Neural crest cell (in vitro differentiated cells): ENCODE results near the gene DBN1. TPM values are rescaled to one million over a fixed set of nuclear protein-coding genes. Genes with fewer than 3 reads are reported as not detected.

Experiments used
- DNase-seq: peaks from one replicate; pipeline ENCODE4 v3.0.0; 2021; ENCODE audit warnings: low read depth, mixed read lengths, low spot score
- H3K27ac Mint-ChIP-seq: one replicate; pipeline ENCODE4 v1.8.0; 2021; ENCODE audit warnings: mild to moderate bottlenecking, mixed read lengths; ENCODE audit not compliant: unreplicated experiment
- H3K27me3 Mint-ChIP-seq: 2 replicates; pipeline ENCODE4 v1.8.0; 2021; ENCODE audit warnings: low read depth, mild to moderate bottlenecking, mixed read lengths
- H3K36me3 Mint-ChIP-seq: 2 replicates; pipeline ENCODE4 v1.8.0; 2021; ENCODE audit warnings: low read depth, mild to moderate bottlenecking, mixed read lengths
- H3K4me1 Mint-ChIP-seq: 2 replicates; pipeline ENCODE4 v1.8.0; 2021; ENCODE audit warnings: mixed read lengths
- H3K4me3 Mint-ChIP-seq: one replicate; pipeline ENCODE4 v1.8.0; 2021; ENCODE audit warnings: mild to moderate bottlenecking, mixed read lengths
- H3K9me3 Mint-ChIP-seq: 2 replicates; pipeline ENCODE4 v1.8.0; 2021; ENCODE audit warnings: mixed read lengths
- CTCF ChIP-seq: fragments of 200-600 bp; sonication (generic); conservative IDR thresholded peaks from 2 replicates; pipeline ENCODE4 v1.5.0; 2021; ENCODE audit warnings: antibody characterized with exemption, mild to moderate bottlenecking
- total RNA-seq: library from RNA; stranded (reverse); gene quantifications from 2 replicates; pipeline ENCODE4 v1.2.1, GENCODE V29; 2021

DBN1 gene
- total RNA-seq, 1 donor from 2014 or later: 410 TPM

GRCh38 chr5:177503351-177504085 is 30.1 kb upstream of the DBN1 start:
- no peak for TF ChIP-seq CTCF
- Mint-ChIP-seq H3K4me1 (peaks cover 28% of the 10 kb centered on the region), H3K27me3 (peaks cover 16% of the 10 kb centered on the region), H3K27ac (no peak overlapping the region), H3K4me3 (no peak overlapping the region), H3K9me3 (no peaks in the 10 kb centered on the region), H3K36me3 (peaks cover 6% of the 10 kb centered on the region)
- DNase-seq: no peak

GRCh38 chr5:177502886-177503285 is 29.5 kb upstream of the DBN1 start:
- TF ChIP-seq CTCF: no peak
- H3K9me3 Mint-ChIP-seq: no peaks in the 10 kb centered on the region
- H3K36me3 Mint-ChIP-seq: peaks cover 6% of the 10 kb centered on the region
- no peak overlapping the region for H3K4me3 Mint-ChIP-seq
- no peak for DNase-seq
- H3K27me3 Mint-ChIP-seq: peaks cover 21% of the 10 kb centered on the region
- peak overlapping the region; percentile 96 for H3K27ac Mint-ChIP-seq
- H3K4me1 Mint-ChIP-seq: peaks cover 34% of the 10 kb centered on the region

- Mint-ChIP-seq H3K9me3 (no peaks in the 10 kb centered on the region), H3K27me3 (peaks cover 24% of the 10 kb centered on the region), H3K27ac (peak overlapping the region; percentile 48), H3K4me3 (peak overlapping the region; percentile 25), H3K36me3 (peaks cover 2% of the 10 kb centered on the region), H3K4me1 (peaks cover 33% of the 10 kb centered on the region)
- no peak for TF ChIP-seq CTCF
- DNase-seq: no peak
These were observed 28.6 kb upstream of the DBN1 start for GRCh38 chr5:177501874-177502678.

GRCh38 chr5:177500685-177501522 is 27.5 kb upstream of the DBN1 start:
- Mint-ChIP-seq H3K4me1 (peaks cover 38% of the 10 kb centered on the region), H3K36me3 (no peaks in the 10 kb centered on the region), H3K27me3 (peaks cover 24% of the 10 kb centered on the region), H3K9me3 (no peaks in the 10 kb centered on the region), H3K27ac (no peak overlapping the region), H3K4me3 (peak overlapping the region; percentile 62)
- DNase-seq: peak; percentile 98
- peak; percentile 99 for TF ChIP-seq CTCF

GRCh38 chr5:177499842-177500241 is 26.4 kb upstream of the DBN1 start:
- peak overlapping the region; percentile 65 for H3K4me3 Mint-ChIP-seq
- H3K36me3 Mint-ChIP-seq: no peaks in the 10 kb centered on the region
- peaks cover 43% of the 10 kb centered on the region for H3K4me1 Mint-ChIP-seq
- H3K9me3 Mint-ChIP-seq: no peaks in the 10 kb centered on the region
- no peak for TF ChIP-seq CTCF
- H3K27ac Mint-ChIP-seq: no peak overlapping the region
- no peak for DNase-seq
- H3K27me3 Mint-ChIP-seq: peaks cover 24% of the 10 kb centered on the region
